Tibial artery (tissue), 4 donors: ENCODE measurements around the gene COTL1.

Experiments
- DNase-seq, 2 donors: peaks; one replicate each; pipeline ENCODE4 v3.0.0-alpha.2; 2019
- H3K27ac ChIP-seq, 2 donors: fragments of 200-600 bp; sonication (generic) in 1 of 2; 1 replicate in 1 of 2; 2 replicates in 1 of 2; pipeline ENCODE4 v1.5.1; 2018 to 2019; ENCODE audit warnings: mild to moderate bottlenecking in 1 of 2
- H3K27me3 ChIP-seq, 2 donors: fragments of 200-600 bp; sonication (generic) in 1 of 2; one replicate each; pipeline versions ENCODE4 v1.5.1 to v1.6.0; 2016 to 2019
- H3K36me3 ChIP-seq, 3 donors: fragments of 200-600 bp; sonication (generic) in 2 of 3; one replicate each; pipeline ENCODE4 v1.5.1; 2016 to 2019; ENCODE audit warnings: mild to moderate bottlenecking in 2 of 3
- H3K4me1 ChIP-seq, 4 donors: fragments of 200-600 bp; sonication (generic) in 2 of 4; 1 replicate in 3 of 4; 2 replicates in 1 of 4; pipeline ENCODE4 v1.5.1; 2016 to 2019
- H3K4me3 ChIP-seq, 2 donors: fragments of 200-600 bp; sonication (generic) in 1 of 2; 1 replicate in 1 of 2; 2 replicates in 1 of 2; pipeline ENCODE4 v1.5.1; 2018 to 2019; ENCODE audit warnings: mild to moderate bottlenecking in 2 of 2
- H3K9me3 ChIP-seq, 3 donors: fragments of 200-600 bp; sonication (generic) in 1 of 3; one replicate each; pipeline ENCODE4 v1.5.1; 2016 to 2019
- CTCF ChIP-seq, 2 experiments: fragments of 200-600 bp in 1 of 2; fragments of 450-650 bp in 1 of 2; IDR thresholded peaks; one replicate each; pipeline ENCODE4 v1.5.1; 2017 to 2019; ENCODE audit warnings: antibody characterized with exemption in 2 of 2, mild to moderate bottlenecking in 1 of 2, moderate library complexity in 1 of 2
- intact Hi-C: fragments of 100-400 bp; cut with DNase I; formaldehyde crosslinking; loops from one replicate; pipeline ENCODE4 v1.15.0; 2023; ENCODE audit warnings: low total_unique reads

Gene COTL1

GRCh38 chr16:84541999-84542817 is 75.7 kb downstream of the COTL1 start:
- H3K27me3 ChIP-seq, result no peaks in the 10 kb centered on the region
- H3K4me1 ChIP-seq, result peaks cover 0 to 16% (median 10%) of the 10 kb centered on the region in 4 donors
- intact Hi-C loops, result no loop called here
- no peak overlapping the region for H3K4me3 ChIP-seq
- no peak for DNase-seq
- no peak overlapping the region for H3K27ac ChIP-seq
- TF ChIP-seq CTCF (IDR thresholded peaks at IDR 0.05), result no peak
- no peaks in the 10 kb centered on the region for H3K9me3 ChIP-seq
- no peaks in the 10 kb centered on the region for H3K36me3 ChIP-seq

GRCh38 chr16:84540194-84540593 is 77.7 kb downstream of the COTL1 start:
- intact Hi-C loops, result no loop called here

GRCh38 chr16:84538222-84538840 is 79.5 kb downstream of the COTL1 start:
- no peak overlapping the region for H3K4me3 ChIP-seq
- no peak for TF ChIP-seq CTCF (IDR thresholded peaks at IDR 0.05)
- H3K36me3 ChIP-seq, result no peaks in the 10 kb centered on the region
- H3K27me3 ChIP-seq, result no peaks in the 10 kb centered on the region
- H3K4me1 ChIP-seq, result peaks cover 0 to 16% (median 10%) of the 10 kb centered on the region in 4 donors
- H3K9me3 ChIP-seq, result no peaks in the 10 kb centered on the region
- H3K27ac ChIP-seq, result no peak overlapping the region
- no peak for DNase-seq
- intact Hi-C loops, result no loop called here

More at GRCh38 chr16:84540194-84540593, 77.7 kb downstream of the COTL1 start:
- no peak for TF ChIP-seq CTCF (IDR thresholded peaks at IDR 0.05)
- no peak for DNase-seq
- H3K4me3 ChIP-seq, result no peak overlapping the region
- peaks cover 0 to 16% (median 10%) of the 10 kb centered on the region in 4 donors for H3K4me1 ChIP-seq
- no peak overlapping the region for H3K27ac ChIP-seq
- H3K9me3 ChIP-seq, result no peaks in the 10 kb centered on the region
- H3K36me3 ChIP-seq, result no peaks in the 10 kb centered on the region
- H3K27me3 ChIP-seq, result no peaks in the 10 kb centered on the region

GRCh38 chr16:84537491-84538151 is 80.3 kb downstream of the COTL1 start:
- Histone ChIP-seq H3K4me3 (no peak overlapping the region), H3K36me3 (no peaks in the 10 kb centered on the region), H3K27ac (no peak overlapping the region), H3K9me3 (no peaks in the 10 kb centered on the region), H3K27me3 (no peaks in the 10 kb centered on the region), H3K4me1 (peaks cover 0 to 22% (median 15%) of the 10 kb centered on the region in 4 donors)
- TF ChIP-seq CTCF (IDR thresholded peaks at IDR 0.05), result no peak
- intact Hi-C loops, result no loop called here
- DNase-seq, result no peak

GRCh38 chr16:84535851-84536250 is 82.0 kb downstream of the COTL1 start:
- TF ChIP-seq CTCF (IDR thresholded peaks at IDR 0.05), result no peak
- Histone ChIP-seq H3K4me3 (no peak overlapping the region), H3K36me3 (no peaks in the 10 kb centered on the region), H3K4me1 (peaks cover 0 to 22% (median 19%) of the 10 kb centered on the region in 4 donors), H3K27ac (no peak overlapping the region), H3K9me3 (no peaks in the 10 kb centered on the region), H3K27me3 (no peaks in the 10 kb centered on the region)
- intact Hi-C loops, result no loop called here
- DNase-seq, result no peak
